Caco-2 (cell line): Measurements from ENCODE around the gene LMO1. TPM values are rescaled to one million over a fixed set of nuclear protein-coding genes. Genes with fewer than 3 reads are reported as not detected.

Experiments used
- BruUV-seq: library from RNA; stranded (reverse); fragments of 400-500 nt; replicated peaks from 2 replicates; lab custom pipeline; 2021; lab: Mats Ljungman, UMichigan
- CTCF ChIA-PET: fragments of 300-600 bp; sonication (Branson Sonifier 250); formaldehyde crosslinking; loops from one replicate; lab custom pipeline; 2022; ENCODE audit warnings: antibody characterized with exemption; lab: Charles Lee
- POLR2A ChIA-PET: fragments of 300-600 bp; sonication (Branson Sonifier 250); formaldehyde crosslinking; loops from one replicate; lab custom pipeline; 2022; ENCODE audit warnings: antibody characterized with exemption; lab: Charles Lee
- DNase-seq, 2 experiments: peaks; one replicate each; pipeline versions ENCODE4 v3.0.0 to v3.0.0-alpha.2; 2020 to 2022
- H3K27me3 ChIP-seq: replicated peaks from 2 replicates; pipeline ENCODE4 v1.6.0; 2011; ENCODE audit warnings: low read length; ENCODE audit not compliant: control insufficient read depth, insufficient read depth
- H3K36me3 ChIP-seq: 2 replicates; pipeline ENCODE4 v1.5.1; 2011; ENCODE audit warnings: low read length; ENCODE audit not compliant: control insufficient read depth, insufficient read depth
- H3K4me1 ChIP-seq: fragments of 250-450 bp; sonication (Bioruptor Pico); 2 replicates; pipeline ENCODE4 v1.5.1; 2020; ENCODE audit warnings: mild to moderate bottlenecking
- H3K4me3 ChIP-seq: 2 replicates; pipeline ENCODE4 v1.5.1; 2011; ENCODE audit warnings: low read depth, mild to moderate bottlenecking, control low read depth, low read length
- H3K9me3 ChIP-seq: fragments of 250-450 bp; sonication (Bioruptor Pico); 2 replicates; pipeline ENCODE4 v1.5.1; 2020; ENCODE audit warnings: mild to moderate bottlenecking, moderate library complexity
- H3K27ac Mint-ChIP-seq: one replicate; pipeline ENCODE4 v1.8.0; 2022; ENCODE audit warnings: mixed read lengths; ENCODE audit not compliant: unreplicated experiment
- H3K27me3 Mint-ChIP-seq: one replicate; pipeline ENCODE4 v1.8.0; 2022; ENCODE audit warnings: mixed read lengths; ENCODE audit not compliant: insufficient read depth, unreplicated experiment
- H3K36me3 Mint-ChIP-seq: one replicate; pipeline ENCODE4 v1.8.0; 2022; ENCODE audit warnings: mild to moderate bottlenecking, mixed read lengths; ENCODE audit not compliant: insufficient read depth, unreplicated experiment
- H3K4me1 Mint-ChIP-seq: one replicate; pipeline ENCODE4 v1.8.0; 2022; ENCODE audit warnings: low read depth, mixed read lengths; ENCODE audit not compliant: unreplicated experiment
- H3K4me3 Mint-ChIP-seq: one replicate; pipeline ENCODE4 v1.8.0; 2022; ENCODE audit warnings: mild to moderate bottlenecking, moderate library complexity, mixed read lengths; ENCODE audit not compliant: unreplicated experiment
- H3K9me3 Mint-ChIP-seq: one replicate; pipeline ENCODE4 v1.8.0; 2022; ENCODE audit warnings: mixed read lengths; ENCODE audit not compliant: unreplicated experiment
- CTCF ChIP-seq, 2 experiments: fragments of 200-600 bp in 1 of 2; IDR thresholded peaks; 1 replicate in 1 of 2; 2 replicates in 1 of 2; pipeline versions ENCODE4 v1.5.1 to v1.8.0; 2011 to 2022; ENCODE audit warnings: antibody characterized with exemption in 1 of 2, control low read depth in 1 of 2, inconsistent platforms in 1 of 2, low read depth in 1 of 2, low read length in 1 of 2, mild to moderate bottlenecking in 1 of 2, moderate library complexity in 1 of 2; ENCODE audit not compliant: insufficient read depth in 1 of 2, severe bottlenecking in 1 of 2, unreplicated experiment in 1 of 2
- intact Hi-C: fragments of 100-400 bp; cut with micrococcal nuclease; formaldehyde crosslinking; loops from one replicate; pipeline ENCODE4 v1.10.0; 2022; ENCODE audit not compliant: unreplicated experiment
- total RNA-seq: library from RNA; stranded (reverse); gene quantifications from 2 replicates; pipeline ENCODE4 v1.2.3, GENCODE V29; 2022

LMO1 gene
- total RNA-seq, 1 experiment from 2014 or later, result not detected

DNA sequence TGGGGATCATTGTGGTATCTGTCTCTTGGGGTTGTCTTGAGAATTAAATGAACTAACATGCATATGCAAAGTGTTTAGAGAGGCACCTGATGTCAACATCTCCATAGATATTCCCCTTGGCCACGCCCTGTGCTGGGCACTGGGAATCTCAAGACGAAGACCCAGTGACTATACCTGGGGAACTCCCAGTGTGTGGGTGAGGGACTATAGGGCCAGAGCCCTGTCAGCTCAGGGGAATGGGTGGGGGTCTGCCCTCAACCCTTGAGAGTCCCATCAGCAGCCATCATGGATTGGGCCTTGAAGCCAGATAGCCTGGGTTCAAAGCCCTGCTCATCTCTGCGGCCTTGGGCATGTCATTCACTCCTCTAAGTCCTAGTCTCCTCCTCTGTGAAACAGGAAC lies 21.6 kb upstream of the LMO1 start:
- TF ChIP-seq CTCF (IDR thresholded peaks at IDR 0.05; ENCODE audit: insufficient read depth in 1 of 2, low read depth in 1 of 2, low read length in 1 of 2, severe bottlenecking in 1 of 2, unreplicated experiment in 1 of 2), result no peak
- H3K27ac Mint-ChIP-seq, result no peak overlapping the region
- no peaks in the 10 kb centered on the region for H3K9me3 ChIP-seq
- no peaks in the 10 kb centered on the region for H3K36me3 ChIP-seq
- H3K27me3 ChIP-seq, result peaks cover 2% of the 10 kb centered on the region; the same call in 1 of the 2 replicates
- DNase-seq, result no peak
- no peaks in the 10 kb centered on the region for H3K4me1 ChIP-seq
- H3K4me1 Mint-ChIP-seq, result no peaks in the 10 kb centered on the region
- H3K36me3 Mint-ChIP-seq, result no peaks in the 10 kb centered on the region
- ChIA-PET CTCF (no interaction called here), POLR2A (no interaction called here)
- H3K27me3 Mint-ChIP-seq, result peaks cover 11% of the 10 kb centered on the region
- intact Hi-C loops, result no loop called here
- no peak overlapping the region for H3K4me3 Mint-ChIP-seq
- H3K9me3 Mint-ChIP-seq, result no peaks in the 10 kb centered on the region
- BruUV-seq, result no TSS peak
- no peak overlapping the region for H3K4me3 ChIP-seq

- POLR2A ChIA-PET, result no interaction called here
- no peaks in the 10 kb centered on the region for H3K9me3 ChIP-seq
- no peaks in the 10 kb centered on the region for H3K36me3 ChIP-seq
- no peaks in the 10 kb centered on the region for H3K36me3 Mint-ChIP-seq
- H3K4me3 Mint-ChIP-seq, result no peak overlapping the region
- BruUV-seq, result no TSS peak
- no peak for TF ChIP-seq CTCF (IDR thresholded peaks at IDR 0.05; ENCODE audit: insufficient read depth in 1 of 2, low read depth in 1 of 2, low read length in 1 of 2, severe bottlenecking in 1 of 2, unreplicated experiment in 1 of 2)
- H3K9me3 Mint-ChIP-seq, result no peaks in the 10 kb centered on the region
- H3K27ac Mint-ChIP-seq, result no peak overlapping the region
- H3K4me3 ChIP-seq, result no peak overlapping the region
- CTCF ChIA-PET, result no interaction called here
- peaks cover 13% of the 10 kb centered on the region for H3K27me3 Mint-ChIP-seq
- intact Hi-C loops, result no loop called here
- no peaks in the 10 kb centered on the region for H3K4me1 ChIP-seq
- DNase-seq, result no peak
- no peaks in the 10 kb centered on the region for H3K4me1 Mint-ChIP-seq
- H3K27me3 ChIP-seq, result peaks cover 2% of the 10 kb centered on the region; the same call in 1 of the 2 replicates
Measured at GRCh38 chr11:8283465-8284230, 20.0 kb upstream of the LMO1 start.

DNA sequence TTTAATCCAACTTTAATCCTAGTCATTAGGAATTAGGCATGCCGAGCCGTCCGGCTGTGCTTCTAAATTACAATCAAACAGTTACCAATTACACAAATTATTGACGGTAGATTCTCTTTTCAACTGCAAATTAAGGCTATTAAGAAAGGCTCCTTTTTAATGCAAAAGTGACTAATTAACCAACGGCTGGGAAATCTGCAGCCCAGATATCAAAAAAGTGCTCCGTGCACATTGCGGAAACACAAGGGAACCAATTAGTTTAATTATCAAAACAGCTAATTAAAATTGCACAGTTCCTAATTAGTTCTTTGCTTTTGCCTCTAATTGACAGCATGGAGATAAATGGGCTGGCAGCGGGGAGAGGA lies 19.4 kb upstream of the LMO1 start:
- H3K4me3 ChIP-seq, result no peak overlapping the region
- H3K27me3 Mint-ChIP-seq, result peaks cover 9% of the 10 kb centered on the region
- no peak overlapping the region for H3K27ac Mint-ChIP-seq
- CTCF ChIA-PET, result no interaction called here
- POLR2A ChIA-PET, result no interaction called here
- TF ChIP-seq CTCF (IDR thresholded peaks at IDR 0.05; ENCODE audit: insufficient read depth in 1 of 2, low read depth in 1 of 2, low read length in 1 of 2, severe bottlenecking in 1 of 2, unreplicated experiment in 1 of 2), result no peak
- no peak overlapping the region for H3K4me3 Mint-ChIP-seq
- H3K4me1 Mint-ChIP-seq, result no peaks in the 10 kb centered on the region
- no peaks in the 10 kb centered on the region for H3K9me3 Mint-ChIP-seq
- no peaks in the 10 kb centered on the region for H3K36me3 Mint-ChIP-seq
- H3K4me1 ChIP-seq, result no peaks in the 10 kb centered on the region
- intact Hi-C loops, result no loop called here
- H3K9me3 ChIP-seq, result no peaks in the 10 kb centered on the region
- no peak for DNase-seq
- no peaks in the 10 kb centered on the region for H3K36me3 ChIP-seq
- H3K27me3 ChIP-seq, result peaks cover 2% of the 10 kb centered on the region; the same call in 1 of the 2 replicates
- BruUV-seq, result no TSS peak
